ENCODE results near the gene UGP2.

UGP2 gene

DNA sequence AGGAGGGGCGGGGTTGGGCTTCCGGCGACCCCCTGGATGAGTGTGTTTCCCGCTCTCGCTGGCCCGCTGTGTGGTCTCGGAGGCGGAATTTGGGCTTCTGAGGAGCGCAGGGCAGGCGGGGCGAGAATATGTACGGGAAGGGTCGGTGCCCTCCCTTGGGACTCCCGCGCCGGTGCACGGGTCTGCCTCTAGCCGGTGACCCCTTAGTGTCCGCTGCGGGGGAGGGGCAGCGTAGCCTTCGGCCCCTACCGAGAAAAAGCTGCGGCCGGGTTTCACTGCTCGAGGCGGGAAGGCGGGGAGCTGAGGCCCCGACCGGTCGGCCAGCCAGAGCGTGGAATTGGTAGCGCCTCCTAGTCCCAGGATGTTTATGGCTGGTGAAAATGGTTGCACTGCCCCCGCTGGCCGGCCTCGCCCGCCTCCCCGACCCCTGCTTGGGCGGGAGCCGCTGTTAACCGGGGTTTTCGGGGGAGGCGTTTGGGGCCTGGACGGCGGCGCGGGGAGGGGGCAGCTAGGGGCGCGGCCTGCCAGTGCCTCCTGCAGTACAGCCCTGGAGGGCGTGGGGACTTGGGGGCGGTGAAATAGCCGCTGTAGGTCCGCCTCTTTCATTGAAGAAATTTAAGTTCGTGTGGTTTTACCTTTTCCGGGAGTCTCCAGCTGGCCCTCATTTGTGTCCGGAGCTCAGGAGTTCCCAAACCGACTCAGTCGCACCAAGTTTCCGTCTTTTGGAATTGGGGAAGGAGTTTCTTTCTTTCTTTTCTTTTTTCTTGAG is at the start of gene UGP2 (continued):
- TF ChIP-seq ZNF624 (tag by site-specific recombination; IDR thresholded peaks at IDR 0.05) (no peak), ZNF792 (tag by site-specific recombination; IDR thresholded peaks at IDR 0.05) (no peak), ZNF433 (tag by site-specific recombination; IDR thresholded peaks at IDR 0.05; ENCODE audit: low read depth) (no peak), KLF8 (tag by site-specific recombination; IDR thresholded peaks at IDR 0.05) (peak; percentile 69), BCL11A (tag by site-specific recombination; IDR thresholded peaks at IDR 0.05; ENCODE audit: low read depth) (peak; percentile 14; the same call in 1 of the 2 replicates), ZNF24 (tag by site-specific recombination; IDR thresholded peaks at IDR 0.05) (no peak; the same call in 1 of the 2 replicates), ZNF175 (tag by site-specific recombination; IDR thresholded peaks at IDR 0.05) (no peak), KLF10 (tag by site-specific recombination; IDR thresholded peaks at IDR 0.05) (peak; percentile 38; the same call in 1 of the 2 replicates), ZNF658 (tag by site-specific recombination; IDR thresholded peaks at IDR 0.05) (no peak), ZNF354C (tag by site-specific recombination; IDR thresholded peaks at IDR 0.05; ENCODE audit: borderline replicate concordance, low read depth) (no peak), ZFHX2 (tag by site-specific recombination; conservative IDR thresholded peaks at IDR 0.05) (peak; percentile 66), ZNF561 (tag by site-specific recombination; IDR thresholded peaks at IDR 0.05; ENCODE audit: borderline replicate concordance) (no peak), ZNF670 (tag by site-specific recombination; IDR thresholded peaks at IDR 0.05; ENCODE audit: low read depth) (no peak), GLIS1 (tag by site-specific recombination; IDR thresholded peaks at IDR 0.05) (peak; percentile 74), SCRT2 (tag by site-specific recombination; IDR thresholded peaks at IDR 0.05) (no peak), ZNF660 (tag by site-specific recombination; IDR thresholded peaks at IDR 0.05) (peak; percentile 81), ZNF248 (tag by site-specific recombination; IDR thresholded peaks at IDR 0.05) (no peak), ZEB2 (tag by site-specific recombination; IDR thresholded peaks at IDR 0.05) (peak; percentile 69; the same call in 1 of the 2 replicates), ZNF18 (tag by site-specific recombination; IDR thresholded peaks at IDR 0.05) (no peak), YY1 (tag by site-specific recombination; IDR thresholded peaks at IDR 0.05) (peak; percentile 49; the same call in 1 of the 2 replicates)
- TF ChIP-seq, protein P1, sequence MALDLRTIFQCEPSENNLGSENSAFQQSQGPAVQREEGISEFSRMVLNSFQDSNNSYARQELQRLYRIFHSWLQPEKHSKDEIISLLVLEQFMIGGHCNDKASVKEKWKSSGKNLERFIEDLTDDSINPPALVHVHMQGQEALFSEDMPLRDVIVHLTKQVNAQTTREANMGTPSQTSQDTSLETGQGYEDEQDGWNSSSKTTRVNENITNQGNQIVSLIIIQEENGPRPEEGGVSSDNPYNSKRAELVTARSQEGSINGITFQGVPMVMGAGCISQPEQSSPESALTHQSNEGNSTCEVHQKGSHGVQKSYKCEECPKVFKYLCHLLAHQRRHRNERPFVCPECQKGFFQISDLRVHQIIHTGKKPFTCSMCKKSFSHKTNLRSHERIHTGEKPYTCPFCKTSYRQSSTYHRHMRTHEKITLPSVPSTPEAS (tag by site-specific recombination; IDR thresholded peaks at IDR 0.05) = peak; percentile 24; the same call in 1 of the 2 replicates
- TF ChIP-seq, protein P2, sequence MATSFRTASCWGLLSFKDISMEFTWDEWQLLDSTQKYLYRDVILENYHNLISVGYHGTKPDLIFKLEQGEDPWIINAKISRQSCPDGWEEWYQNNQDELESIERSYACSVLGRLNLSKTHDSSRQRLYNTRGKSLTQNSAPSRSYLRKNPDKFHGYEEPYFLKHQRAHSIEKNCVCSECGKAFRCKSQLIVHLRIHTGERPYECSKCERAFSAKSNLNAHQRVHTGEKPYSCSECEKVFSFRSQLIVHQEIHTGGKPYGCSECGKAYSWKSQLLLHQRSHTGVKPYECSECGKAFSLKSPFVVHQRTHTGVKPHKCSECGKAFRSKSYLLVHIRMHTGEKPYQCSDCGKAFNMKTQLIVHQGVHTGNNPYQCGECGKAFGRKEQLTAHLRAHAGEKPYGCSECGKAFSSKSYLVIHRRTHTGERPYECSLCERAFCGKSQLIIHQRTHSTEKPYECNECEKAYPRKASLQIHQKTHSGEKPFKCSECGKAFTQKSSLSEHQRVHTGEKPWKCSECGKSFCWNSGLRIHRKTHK (tag by site-specific recombination; IDR thresholded peaks at IDR 0.05) = no peak
- TF ChIP-seq, protein P3, sequence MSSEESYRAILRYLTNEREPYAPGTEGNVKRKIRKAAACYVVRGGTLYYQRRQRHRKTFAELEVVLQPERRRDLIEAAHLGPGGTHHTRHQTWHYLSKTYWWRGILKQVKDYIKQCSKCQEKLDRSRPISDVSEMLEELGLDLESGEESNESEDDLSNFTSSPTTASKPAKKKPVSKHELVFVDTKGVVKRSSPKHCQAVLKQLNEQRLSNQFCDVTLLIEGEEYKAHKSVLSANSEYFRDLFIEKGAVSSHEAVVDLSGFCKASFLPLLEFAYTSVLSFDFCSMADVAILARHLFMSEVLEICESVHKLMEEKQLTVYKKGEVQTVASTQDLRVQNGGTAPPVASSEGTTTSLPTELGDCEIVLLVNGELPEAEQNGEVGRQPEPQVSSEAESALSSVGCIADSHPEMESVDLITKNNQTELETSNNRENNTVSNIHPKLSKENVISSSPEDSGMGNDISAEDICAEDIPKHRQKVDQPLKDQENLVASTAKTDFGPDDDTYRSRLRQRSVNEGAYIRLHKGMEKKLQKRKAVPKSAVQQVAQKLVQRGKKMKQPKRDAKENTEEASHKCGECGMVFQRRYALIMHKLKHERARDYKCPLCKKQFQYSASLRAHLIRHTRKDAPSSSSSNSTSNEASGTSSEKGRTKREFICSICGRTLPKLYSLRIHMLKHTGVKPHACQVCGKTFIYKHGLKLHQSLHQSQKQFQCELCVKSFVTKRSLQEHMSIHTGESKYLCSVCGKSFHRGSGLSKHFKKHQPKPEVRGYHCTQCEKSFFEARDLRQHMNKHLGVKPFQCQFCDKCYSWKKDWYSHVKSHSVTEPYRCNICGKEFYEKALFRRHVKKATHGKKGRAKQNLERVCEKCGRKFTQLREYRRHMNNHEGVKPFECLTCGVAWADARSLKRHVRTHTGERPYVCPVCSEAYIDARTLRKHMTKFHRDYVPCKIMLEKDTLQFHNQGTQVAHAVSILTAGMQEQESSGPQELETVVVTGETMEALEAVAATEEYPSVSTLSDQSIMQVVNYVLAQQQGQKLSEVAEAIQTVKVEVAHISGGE (tag by site-specific recombination; conservative IDR thresholded peaks at IDR 0.05; ENCODE audit: low read depth) = peak; percentile 44
- TF ChIP-seq, protein P4, sequence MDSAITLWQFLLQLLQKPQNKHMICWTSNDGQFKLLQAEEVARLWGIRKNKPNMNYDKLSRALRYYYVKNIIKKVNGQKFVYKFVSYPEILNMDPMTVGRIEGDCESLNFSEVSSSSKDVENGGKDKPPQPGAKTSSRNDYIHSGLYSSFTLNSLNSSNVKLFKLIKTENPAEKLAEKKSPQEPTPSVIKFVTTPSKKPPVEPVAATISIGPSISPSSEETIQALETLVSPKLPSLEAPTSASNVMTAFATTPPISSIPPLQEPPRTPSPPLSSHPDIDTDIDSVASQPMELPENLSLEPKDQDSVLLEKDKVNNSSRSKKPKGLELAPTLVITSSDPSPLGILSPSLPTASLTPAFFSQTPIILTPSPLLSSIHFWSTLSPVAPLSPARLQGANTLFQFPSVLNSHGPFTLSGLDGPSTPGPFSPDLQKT (IDR thresholded peaks at IDR 0.05; ENCODE audit: borderline replicate concordance, low read depth, low read length) = no peak
- TF ChIP-seq, protein P5, sequence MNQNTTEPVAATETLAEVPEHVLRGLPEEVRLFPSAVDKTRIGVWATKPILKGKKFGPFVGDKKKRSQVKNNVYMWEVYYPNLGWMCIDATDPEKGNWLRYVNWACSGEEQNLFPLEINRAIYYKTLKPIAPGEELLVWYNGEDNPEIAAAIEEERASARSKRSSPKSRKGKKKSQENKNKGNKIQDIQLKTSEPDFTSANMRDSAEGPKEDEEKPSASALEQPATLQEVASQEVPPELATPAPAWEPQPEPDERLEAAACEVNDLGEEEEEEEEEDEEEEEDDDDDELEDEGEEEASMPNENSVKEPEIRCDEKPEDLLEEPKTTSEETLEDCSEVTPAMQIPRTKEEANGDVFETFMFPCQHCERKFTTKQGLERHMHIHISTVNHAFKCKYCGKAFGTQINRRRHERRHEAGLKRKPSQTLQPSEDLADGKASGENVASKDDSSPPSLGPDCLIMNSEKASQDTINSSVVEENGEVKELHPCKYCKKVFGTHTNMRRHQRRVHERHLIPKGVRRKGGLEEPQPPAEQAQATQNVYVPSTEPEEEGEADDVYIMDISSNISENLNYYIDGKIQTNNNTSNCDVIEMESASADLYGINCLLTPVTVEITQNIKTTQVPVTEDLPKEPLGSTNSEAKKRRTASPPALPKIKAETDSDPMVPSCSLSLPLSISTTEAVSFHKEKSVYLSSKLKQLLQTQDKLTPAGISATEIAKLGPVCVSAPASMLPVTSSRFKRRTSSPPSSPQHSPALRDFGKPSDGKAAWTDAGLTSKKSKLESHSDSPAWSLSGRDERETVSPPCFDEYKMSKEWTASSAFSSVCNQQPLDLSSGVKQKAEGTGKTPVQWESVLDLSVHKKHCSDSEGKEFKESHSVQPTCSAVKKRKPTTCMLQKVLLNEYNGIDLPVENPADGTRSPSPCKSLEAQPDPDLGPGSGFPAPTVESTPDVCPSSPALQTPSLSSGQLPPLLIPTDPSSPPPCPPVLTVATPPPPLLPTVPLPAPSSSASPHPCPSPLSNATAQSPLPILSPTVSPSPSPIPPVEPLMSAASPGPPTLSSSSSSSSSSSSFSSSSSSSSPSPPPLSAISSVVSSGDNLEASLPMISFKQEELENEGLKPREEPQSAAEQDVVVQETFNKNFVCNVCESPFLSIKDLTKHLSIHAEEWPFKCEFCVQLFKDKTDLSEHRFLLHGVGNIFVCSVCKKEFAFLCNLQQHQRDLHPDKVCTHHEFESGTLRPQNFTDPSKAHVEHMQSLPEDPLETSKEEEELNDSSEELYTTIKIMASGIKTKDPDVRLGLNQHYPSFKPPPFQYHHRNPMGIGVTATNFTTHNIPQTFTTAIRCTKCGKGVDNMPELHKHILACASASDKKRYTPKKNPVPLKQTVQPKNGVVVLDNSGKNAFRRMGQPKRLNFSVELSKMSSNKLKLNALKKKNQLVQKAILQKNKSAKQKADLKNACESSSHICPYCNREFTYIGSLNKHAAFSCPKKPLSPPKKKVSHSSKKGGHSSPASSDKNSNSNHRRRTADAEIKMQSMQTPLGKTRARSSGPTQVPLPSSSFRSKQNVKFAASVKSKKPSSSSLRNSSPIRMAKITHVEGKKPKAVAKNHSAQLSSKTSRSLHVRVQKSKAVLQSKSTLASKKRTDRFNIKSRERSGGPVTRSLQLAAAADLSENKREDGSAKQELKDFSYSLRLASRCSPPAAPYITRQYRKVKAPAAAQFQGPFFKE (tag by site-specific recombination; IDR thresholded peaks at IDR 0.05; ENCODE audit: borderline replicate concordance) = 0 out of 2 replicates have a peak, but pooled peaks have one; percentile 61
